HG03571 (cell line): Measurements from ENCODE around the gene KCNK3.
"Not testable (repeated sequence)": the region's sequence is repeated elsewhere in the genome, so short reads cannot be mapped to it uniquely, and the experiment has no call there.

Source experiments
- ATAC-seq: cut with Tn5 transposase; IDR thresholded peaks from one replicate; pipeline ENCODE4 v1.9.1; 2021; ENCODE audit not compliant: unreplicated experiment

KCNK3 gene

DNA sequence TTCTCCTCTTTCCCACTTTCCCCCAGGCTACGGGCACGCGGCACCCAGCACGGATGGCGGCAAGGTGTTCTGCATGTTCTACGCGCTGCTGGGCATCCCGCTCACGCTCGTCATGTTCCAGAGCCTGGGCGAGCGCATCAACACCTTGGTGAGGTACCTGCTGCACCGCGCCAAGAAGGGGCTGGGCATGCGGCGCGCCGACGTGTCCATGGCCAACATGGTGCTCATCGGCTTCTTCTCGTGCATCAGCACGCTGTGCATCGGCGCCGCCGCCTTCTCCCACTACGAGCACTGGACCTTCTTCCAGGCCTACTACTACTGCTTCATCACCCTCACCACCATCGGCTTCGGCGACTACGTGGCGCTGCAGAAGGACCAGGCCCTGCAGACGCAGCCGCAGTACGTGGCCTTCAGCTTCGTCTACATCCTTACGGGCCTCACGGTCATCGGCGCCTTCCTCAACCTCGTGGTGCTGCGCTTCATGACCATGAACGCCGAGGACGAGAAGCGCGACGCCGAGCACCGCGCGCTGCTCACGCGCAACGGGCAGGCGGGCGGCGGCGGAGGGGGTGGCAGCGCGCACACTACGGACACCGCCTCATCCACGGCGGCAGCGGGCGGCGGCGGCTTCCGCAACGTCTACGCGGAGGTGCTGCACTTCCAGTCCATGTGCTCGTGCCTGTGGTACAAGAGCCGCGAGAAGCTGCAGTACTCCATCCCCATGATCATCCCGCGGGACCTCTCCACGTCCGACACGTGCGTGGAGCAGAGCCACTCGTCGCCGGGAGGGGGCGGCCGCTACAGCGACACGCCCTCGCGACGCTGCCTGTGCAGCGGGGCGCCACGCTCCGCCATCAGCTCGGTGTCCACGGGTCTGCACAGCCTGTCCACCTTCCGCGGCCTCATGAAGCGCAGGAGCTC, 35.4 kb downstream of the KCNK3 start:
- ATAC-seq: no peak

DNA sequence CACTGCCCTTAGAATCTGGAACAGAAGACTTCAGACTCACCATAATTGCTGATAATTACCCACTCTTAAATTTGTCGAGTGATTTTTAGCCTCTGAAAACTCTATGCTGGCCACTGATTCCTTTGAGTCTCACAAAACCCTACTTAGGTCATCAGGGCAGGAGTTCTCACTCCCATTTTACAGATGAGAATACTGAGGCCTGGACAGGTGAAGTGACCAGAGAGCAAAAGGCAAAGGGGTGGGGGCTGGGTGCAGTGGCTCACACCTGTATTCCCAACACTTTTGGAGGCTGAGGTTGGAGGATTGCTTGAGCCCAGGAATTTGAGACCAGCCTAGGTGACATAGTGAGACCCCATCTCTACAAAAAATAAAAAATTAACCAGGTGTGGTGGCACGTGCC, 36.8 kb downstream of the KCNK3 start:
- ATAC-seq: no peak

DNA sequence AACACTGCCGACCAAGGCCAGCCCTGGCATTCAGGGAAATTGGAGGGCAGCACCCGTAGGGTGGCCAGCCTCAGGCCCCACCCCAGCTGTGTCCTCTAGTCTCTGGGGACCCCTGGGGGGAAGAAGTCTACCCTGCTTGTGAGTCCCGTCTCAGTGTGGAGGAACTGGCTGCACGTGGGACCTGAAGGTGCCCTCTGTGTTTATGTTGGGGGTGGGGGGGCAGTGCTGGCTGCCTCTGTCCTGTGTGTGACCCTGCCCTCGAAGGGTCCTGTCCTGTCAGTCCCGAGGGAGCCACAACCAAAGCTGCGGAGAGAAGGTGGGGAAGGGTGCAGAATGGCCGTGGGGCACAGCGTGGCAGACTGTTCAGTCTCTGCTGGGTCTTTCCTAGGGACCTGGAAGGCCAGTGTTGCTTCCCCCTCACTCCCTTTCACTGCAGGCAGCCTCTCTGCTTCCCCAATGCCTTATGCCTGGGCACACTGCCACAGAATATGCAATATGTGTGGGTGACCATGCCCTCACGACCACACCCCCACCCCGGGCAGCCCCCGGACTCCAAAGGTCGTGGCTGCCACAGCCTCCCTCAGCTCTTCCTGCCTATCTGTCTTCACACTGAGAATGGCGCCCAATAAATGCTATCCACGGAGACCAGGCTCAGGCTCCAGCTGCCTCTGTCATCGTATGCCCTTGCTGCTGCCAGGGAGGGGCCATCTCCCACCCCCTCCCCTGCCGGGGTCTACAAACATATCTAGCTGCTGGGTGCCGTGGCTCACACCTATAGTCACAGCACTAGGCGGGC, 38.2 kb downstream of the KCNK3 start:
- no peak for ATAC-seq

DNA sequence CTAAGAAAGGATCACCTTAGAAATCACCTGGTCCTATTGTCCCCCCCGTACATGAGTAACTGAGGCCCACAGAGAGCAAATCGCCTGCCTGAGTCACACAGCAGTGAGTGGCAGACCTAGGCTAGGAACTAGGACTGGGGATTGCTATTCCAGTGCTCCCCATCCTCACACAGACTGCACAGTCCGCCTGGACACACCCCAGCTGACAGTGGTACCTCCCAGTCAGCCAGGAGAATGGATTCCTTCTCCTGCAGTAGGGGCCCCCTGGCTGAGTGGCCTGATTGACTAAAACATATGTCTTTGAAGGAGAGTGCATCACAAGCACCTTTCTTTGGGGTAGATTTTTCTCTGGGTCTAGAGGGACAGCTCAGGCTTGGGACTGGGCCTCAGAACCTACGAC, 39.2 kb downstream of the KCNK3 start:
- ATAC-seq: no peak

DNA sequence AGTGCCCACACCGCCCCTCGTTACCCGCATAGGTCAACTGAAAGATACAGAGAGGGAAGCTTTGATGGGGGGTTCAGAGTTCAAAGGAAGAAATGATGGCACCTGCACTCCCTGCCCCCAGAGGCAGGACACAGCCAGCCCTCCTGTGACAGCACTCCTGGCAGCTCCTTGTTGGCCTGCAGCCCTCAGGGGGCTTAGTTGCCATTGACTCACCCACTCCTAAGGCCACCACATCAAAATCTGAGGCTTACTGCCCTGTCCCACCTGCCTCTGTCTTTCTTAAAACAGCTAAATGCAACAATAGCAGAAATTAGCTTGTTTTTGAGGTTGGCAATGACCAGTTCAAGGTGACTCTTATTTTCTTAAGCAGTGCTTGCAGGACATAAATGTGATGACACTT, 39.9 kb downstream of the KCNK3 start:
- ATAC-seq: no peak

DNA sequence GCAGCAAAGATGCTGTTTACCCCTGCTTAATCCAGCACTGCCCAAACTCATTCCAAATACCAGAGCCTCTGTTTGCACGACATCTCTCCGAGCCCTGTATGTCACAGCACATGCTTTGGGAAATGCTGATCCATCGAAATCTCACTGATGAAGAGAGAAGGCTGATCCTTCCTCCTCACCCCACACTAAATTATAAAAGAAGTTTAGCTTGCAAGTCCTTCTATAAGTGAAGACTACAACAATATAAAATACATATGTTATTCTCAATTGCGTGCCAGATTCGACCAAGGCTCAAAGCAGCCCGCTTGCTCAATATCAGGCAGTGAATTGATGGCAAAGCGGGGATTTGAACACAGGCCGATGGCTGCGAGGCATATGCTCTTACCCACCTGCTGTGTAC, 40.9 kb downstream of the KCNK3 start:
- no peak for ATAC-seq

DNA sequence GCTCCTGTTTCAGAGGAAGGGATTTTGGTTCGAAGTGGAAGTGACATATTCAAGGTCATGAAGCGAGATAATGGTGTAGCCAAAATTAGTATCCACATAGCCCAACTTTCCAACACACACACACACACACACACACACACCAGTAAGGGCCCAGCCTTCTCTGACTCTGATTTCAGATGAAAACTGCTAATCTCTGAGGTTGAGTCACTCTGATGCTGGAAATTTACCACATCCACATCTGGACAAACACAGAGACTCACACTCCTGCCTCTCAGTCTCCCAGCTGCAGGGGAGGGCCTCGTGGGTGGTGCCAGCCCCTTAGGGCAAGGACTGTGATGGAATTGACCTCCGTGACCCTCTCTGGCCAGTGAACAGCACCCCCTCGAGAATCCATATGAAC, 42.6 kb downstream of the KCNK3 start:
- no peak for ATAC-seq

DNA sequence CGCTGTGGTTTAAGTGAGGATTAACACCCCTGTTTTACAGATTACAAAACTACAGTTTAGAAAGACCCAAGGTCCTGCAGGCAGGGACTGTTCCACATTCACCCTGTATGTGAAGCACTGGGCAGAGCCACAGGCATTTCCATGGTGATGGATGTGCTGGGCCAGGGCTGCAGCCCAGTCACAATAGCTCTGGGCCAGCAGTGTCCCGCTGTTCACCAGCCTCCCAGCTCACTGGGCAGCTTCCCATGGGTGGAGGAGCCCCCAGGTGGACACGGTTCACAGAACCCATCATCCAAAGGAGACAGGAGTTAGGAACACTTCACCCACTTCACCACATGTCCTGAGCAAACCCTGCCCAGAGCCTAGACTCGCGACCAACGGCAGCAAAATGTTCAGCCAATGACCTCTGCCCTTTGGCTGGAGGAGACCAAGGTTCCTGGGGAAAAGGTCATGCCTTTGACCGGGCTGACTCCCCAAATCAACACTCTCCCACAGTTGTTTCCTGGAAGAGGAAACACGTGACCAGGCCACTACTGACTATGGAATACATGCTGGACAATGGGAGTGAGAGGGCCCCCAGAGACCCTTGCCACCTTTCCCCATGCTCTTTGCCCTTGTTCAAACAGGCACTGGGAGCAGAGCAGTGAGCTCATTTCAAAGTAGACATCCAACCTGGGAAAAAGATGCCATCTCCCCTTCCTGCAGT, 43.5 kb downstream of the KCNK3 start:
- no peak for ATAC-seq

DNA sequence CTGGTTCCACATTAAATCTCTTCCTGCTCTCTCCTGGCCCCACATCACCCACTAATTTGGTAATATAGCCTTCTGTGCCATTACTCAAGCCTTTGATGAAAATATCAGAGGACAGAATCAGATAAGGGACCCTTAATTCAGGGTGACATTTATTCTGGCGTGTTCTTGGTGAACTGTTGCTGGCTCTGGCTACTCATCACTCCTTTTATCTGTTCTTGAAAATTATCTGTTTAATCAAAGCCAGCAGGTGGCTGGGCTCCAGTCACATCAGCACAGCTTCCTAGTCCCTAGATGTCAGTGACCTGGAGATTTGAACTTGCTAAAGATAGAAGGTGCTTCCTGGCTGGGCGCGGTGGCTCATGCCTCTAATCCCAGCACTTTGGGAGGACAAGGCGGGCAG, 44.7 kb downstream of the KCNK3 start:
- ATAC-seq: no peak

DNA sequence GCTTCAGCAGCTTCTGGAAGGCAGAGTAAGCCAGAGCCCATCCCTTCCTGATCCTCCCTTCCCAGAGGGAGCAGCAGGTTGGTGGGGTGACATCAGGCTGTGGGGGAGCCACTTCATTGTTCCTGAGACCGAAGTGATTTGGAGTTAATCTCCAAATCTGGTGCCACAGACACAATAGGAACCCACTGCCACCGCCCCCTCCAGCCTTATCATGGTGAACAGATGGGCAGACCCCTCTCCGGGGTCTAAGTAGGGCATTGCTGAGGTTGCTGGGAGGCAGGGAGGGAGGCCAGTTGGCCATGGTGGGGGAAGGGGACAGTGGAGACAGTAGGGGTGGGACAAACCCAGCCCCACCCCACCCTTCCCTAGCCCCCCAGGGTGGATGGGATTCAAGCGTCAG, 46.0 kb downstream of the KCNK3 start:
- no peak for ATAC-seq

DNA sequence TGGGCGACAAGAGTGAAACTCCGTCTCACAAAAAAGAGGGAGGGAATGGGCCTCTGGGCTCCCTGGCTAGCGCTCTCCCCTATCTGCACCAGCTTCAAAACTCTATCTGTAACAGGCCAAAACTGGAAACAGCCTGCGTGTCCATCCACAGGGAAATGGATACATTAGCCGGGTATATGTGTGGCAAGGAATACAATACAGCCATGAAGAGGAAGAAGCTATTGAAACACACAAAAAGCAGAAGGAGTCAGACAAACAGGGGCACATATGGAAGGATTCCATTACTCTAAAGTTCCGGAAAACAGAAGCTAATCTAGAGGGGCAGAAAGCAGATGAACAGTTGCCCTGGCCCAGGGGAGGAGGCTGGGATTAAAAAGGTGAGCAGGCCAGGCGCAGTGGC, 47.0 kb downstream of the KCNK3 start:
- no peak for ATAC-seq

DNA sequence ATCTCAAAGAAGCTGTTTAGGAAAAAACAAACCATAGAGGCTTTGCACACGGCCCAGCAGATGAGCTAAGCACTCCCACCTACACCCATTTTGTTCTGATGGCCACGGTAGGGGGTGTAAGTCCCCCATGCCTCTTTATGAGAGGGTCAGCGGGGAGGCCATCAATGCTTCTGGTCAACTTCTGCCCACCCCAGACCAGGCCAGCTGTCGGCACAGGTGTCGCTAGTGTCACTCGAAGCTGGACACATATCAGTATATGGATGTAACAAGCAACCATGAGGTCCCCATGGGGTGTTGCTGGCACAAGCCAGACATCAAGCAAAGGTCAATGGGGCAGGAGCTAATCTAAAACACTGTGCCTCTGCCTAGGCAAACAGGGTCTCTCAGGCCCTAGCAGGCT, 47.8 kb downstream of the KCNK3 start:
- no peak for ATAC-seq

DNA sequence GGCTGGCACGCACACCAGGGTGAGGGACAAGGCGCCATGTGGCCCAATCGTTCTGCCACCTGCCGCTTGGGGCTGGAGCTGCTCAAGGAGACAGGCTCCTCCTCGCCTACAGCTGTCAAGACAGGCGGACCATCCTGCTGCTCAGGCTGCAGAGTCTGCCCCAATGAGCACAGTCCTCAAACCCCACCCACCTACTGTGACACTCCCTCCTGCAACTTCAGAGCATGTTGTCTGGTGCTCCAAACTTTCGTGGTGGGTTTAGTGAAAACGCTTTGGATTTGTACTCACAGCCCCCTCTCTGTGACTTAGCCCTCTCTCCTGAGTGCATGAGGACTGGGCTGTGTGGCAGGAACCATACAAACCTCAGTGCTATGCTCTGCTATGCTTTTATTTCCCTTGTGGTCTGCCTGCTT, 48.4 kb downstream of the KCNK3 start:
- no peak for ATAC-seq

DNA sequence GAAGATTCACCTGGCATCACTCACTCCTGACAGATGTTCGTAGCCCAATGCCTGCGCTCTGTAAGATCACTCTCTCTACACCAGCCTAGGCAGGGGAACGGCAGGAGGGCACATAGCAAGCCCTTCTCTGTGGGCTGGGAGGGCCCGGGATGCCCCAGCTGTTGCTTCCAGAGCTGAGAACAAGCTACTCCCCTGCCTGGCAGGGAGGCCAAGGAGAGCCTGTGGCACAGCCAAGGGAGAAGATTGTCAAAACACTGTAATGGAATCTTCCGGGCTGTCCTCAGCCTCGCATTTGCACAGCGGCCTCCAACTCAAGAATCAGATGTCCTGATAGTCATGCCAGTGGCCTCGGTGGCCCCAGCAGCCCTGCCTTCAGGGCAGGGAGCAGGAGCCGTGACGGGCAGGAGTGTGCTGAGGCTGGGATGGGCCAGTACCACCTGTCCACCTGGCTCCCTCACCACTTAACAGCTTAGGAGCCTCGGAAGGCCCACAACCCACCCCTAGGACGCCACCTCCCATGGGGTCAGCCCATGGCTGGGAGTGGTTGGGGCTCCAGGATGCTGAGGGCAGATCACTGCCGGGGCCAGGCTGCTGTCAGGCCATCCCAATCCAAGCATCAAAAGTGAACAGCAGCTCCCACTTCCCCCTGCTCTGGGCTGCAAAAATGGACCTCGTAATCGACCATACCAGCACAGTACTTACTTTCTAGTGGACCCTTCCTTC, 49.7 kb downstream of the KCNK3 start:
- no peak for ATAC-seq

DNA sequence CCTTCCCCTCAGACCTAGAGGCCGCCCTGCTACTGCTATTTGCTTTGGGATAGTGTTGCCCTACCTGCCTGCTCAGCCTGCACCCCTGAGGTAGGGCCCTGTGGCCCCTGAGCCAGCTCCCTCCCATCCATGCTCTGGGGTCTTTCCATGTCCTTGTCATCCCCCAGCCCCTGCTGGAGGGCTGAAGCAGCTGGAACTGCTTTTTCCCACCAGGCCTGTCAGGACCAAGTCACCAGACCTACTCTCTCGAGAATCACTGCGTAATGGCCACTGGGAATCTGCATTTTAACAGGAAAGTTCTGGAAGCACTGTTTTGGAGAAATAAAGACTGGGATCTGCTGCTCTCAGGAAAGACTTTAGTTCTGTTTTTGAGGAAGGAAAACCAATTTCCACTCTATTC, 51.3 kb downstream of the KCNK3 start:
- no peak for ATAC-seq

DNA sequence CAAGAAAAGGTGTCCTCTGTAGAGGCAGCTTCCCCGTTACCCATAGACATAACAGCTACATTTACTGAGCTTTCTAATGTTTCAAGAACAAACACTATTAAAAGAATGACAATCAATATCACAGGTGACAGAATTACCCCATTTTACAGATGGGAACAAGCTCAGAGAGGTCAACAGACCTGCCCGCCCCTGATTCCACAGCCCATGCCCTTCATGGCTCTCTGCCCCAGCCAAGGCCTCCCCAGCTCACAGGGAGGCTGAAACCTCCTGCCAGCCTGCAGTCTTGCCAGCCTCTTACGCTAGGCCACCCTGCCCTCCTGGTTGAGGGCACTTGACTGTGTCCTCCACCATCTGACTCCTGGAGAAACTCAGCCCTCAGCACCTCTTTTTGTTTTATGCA, 52.4 kb downstream of the KCNK3 start:
- no peak for ATAC-seq

DNA sequence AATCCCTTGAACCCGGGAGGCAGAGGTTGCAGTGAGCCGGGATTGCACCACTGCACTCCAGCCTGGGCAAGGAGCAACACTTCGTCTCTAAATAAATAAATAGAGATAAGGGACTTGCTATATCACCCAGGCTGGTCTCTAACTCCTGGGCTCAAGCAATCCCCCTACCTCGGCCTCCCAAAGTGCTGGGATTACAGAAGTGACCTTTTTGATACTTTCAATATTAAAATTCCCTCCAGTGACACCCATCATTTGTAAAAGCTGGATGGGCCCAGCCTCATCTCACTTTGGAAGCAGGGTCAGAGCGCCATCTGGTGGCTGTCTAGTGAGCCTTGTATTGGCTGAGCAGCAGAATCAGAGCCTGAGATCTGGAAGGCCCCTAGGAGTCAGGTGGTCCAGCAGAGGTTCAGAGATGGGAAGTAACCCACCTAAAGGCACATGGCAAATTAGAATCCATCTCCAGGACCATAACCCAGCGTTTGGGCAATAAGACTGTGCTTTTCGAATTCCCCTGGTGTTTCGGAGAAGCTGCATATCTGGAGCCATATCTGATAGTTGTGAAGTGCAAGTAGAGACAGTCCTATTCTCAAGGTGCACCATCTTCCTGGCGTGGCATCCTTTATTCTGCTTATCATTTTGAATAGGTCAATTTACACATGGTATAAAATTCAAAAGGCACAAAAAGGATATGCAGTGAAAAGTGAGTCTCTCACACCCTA, 53.2 kb downstream of the KCNK3 start:
- ATAC-seq: no peak

DNA sequence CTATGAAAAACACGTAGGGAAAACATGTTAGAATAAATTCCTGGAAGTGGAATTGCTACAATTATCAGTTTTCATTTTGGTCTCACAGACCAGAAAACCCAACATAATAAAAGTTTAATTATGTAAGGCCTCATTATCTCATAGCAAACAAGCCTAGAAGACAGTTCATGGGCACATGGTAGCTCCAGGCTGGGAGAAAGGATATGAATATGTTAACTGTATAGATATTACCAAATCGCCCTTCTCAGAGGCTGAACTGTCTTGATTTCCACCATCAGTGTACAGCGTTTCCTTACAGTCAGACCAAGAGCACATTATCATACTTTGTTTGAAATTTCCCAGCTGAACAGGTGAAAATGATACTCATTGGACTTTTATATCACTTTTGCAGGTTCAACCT, 54.4 kb downstream of the KCNK3 start:
- no peak for ATAC-seq

DNA sequence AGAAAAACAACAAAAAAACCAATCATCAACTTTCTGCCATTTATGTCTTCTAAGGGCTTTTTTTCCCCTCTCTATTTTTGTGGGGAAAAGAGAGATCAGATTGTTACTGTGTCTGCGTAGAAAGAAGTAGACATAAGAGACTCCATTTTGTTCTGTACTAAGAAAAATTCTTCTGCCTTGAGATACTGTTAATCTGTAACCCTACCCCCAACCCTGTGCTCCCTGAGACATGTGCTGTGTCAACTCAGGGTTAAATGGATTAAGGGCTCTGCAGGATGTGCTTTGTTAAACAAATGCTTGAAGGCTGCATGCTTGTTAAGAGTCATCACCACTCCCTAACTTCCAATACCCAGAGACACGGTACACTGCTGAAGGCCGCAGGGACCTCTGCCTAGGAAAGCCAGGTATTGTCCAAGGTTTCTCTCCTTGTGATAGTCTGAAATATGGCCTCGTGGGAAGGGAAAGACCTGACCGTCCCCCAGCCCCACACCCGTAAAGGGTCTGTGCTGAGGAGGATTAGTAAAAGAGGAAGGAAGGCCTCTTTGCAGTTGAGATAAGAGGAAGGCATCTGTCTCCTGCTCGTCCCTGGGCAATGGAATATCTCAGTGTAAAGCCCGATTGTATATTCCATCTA, 57.4 kb downstream of the KCNK3 start:
- ATAC-seq: not testable (repeated sequence)

DNA sequence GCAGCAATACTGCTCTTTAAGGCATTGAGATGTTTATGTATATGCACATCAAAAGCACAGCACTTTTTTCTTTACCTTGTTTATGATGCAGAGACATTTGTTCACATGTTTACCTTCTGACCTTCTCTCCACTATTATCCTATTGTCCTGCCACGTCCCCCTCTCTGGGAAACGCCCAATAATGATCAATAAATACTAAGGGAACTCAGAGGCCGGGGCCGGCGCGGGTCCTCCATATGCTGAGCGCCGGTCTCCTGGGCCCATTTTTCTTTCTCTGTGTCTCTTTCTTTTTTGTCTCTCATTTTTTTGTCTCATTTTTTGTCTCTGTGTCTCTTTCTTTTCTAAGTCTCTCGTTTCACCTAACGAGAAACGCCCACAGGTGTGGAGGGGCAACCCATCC, 57.9 kb downstream of the KCNK3 start:
- ATAC-seq: not testable (repeated sequence)
